Measurements from ENCODE around the gene MZT2A.

- no peak for TF ChIP-seq POLR2A (IDR thresholded peaks at IDR 0.05; ENCODE audit: extremely low read depth, insufficient read length)
- no peak for TF ChIP-seq CTCF (IDR thresholded peaks at IDR 0.05; ENCODE audit: low read depth, low read length)
- no peak for TF ChIP-seq MYC (IDR thresholded peaks at IDR 0.05; ENCODE audit: low read depth, low read length)
Measured at GRCh38 chr2:131509615-131510014, 17.4 kb upstream of the MZT2A start.

Measured in NB4 (cell line).